Kidney glomerular epithelial cell (primary cell): ENCODE data around the gene TPH2.

ENCODE experiments used
- DNase-seq: peaks from one replicate; lab custom pipeline; 2025; lab: John Stamatoyannopoulos, UW

TPH2 gene

GRCh38 chr12:71958993-71959578 lies 20.4 kb downstream of the TPH2 start:
- no peak for DNase-seq

GRCh38 chr12:71967211-71967610 lies 28.6 kb downstream of the TPH2 start:
- no peak for DNase-seq

- DNase-seq: no peak
Measured at GRCh38 chr12:71969330-71969729, 30.7 kb downstream of the TPH2 start.

- DNase-seq: no peak
Measured at GRCh38 chr12:71970031-71970430, 31.4 kb downstream of the TPH2 start.

GRCh38 chr12:71972441-71973074 lies 33.9 kb downstream of the TPH2 start:
- no peak for DNase-seq

GRCh38 chr12:71973687-71974086 lies 35.0 kb downstream of the TPH2 start:
- no peak for DNase-seq

GRCh38 chr12:71980538-71980937 lies 41.9 kb downstream of the TPH2 start:
- no peak for DNase-seq

- no peak for DNase-seq
Measured at GRCh38 chr12:71981149-71981548, 42.5 kb downstream of the TPH2 start.

- no peak for DNase-seq
Measured at GRCh38 chr12:71994715-71995114, 56.1 kb downstream of the TPH2 start.

- DNase-seq: no peak
Measured at GRCh38 chr12:71999795-72000194, 61.1 kb downstream of the TPH2 start.

- no peak for DNase-seq
Measured at GRCh38 chr12:72000969-72001648, 62.5 kb downstream of the TPH2 start.

GRCh38 chr12:72006766-72007165 lies 68.1 kb downstream of the TPH2 start:
- DNase-seq: no peak

- peak; percentile 88 for DNase-seq
Measured at GRCh38 chr12:72010356-72010755, 71.7 kb downstream of the TPH2 start.

GRCh38 chr12:72011374-72011773 lies 72.7 kb downstream of the TPH2 start:
- DNase-seq: no peak

GRCh38 chr12:72012874-72013273 lies 74.2 kb downstream of the TPH2 start:
- DNase-seq: no peak

GRCh38 chr12:72015895-72016294 lies 77.2 kb downstream of the TPH2 start:
- DNase-seq: no peak

- peak; percentile 87 for DNase-seq
Measured at GRCh38 chr12:72017054-72017651, 78.5 kb downstream of the TPH2 start.

- no peak for DNase-seq
Measured at GRCh38 chr12:72018036-72018435, 79.4 kb downstream of the TPH2 start.

GRCh38 chr12:72024613-72025012 lies 86.0 kb downstream of the TPH2 start:
- DNase-seq: peak; percentile 94

GRCh38 chr12:72025524-72025923 lies 86.9 kb downstream of the TPH2 start:
- no peak for DNase-seq

GRCh38 chr12:72028966-72029365 lies 90.3 kb downstream of the TPH2 start:
- no peak for DNase-seq

GRCh38 chr12:72030277-72030676 lies 91.6 kb downstream of the TPH2 start:
- no peak for DNase-seq

- no peak for DNase-seq
Measured at GRCh38 chr12:72031066-72031465, 92.4 kb downstream of the TPH2 start.
